Progenitor cell of endocrine pancreas (in vitro differentiated cells): ENCODE measurements around the gene FMO4. TPM values are rescaled to one million over a fixed set of nuclear protein-coding genes. Genes with fewer than 3 reads are reported as not detected.

ENCODE experiments used
- total RNA-seq: library from RNA; stranded (reverse); gene quantifications from 2 replicates; pipeline ENCODE4 v1.2.1, GENCODE V29; 2021

Gene FMO4
- total RNA-seq, 1 donor from 2014 or later, result 4.5 TPM

Other genes starting within 250 kb of the FMO4 start
- gene FMO3, start 223.3 kb upstream of the FMO4 start, total RNA-seq, result not detected in 2 replicates
- not detected in 2 replicates for gene FMO2, start 128.9 kb upstream of the FMO4 start, total RNA-seq
- gene FMO1, start 65.7 kb upstream of the FMO4 start, total RNA-seq, result 0.67 TPM in 1 of 2 replicates, not detected in the other
- gene PRRC2C, start 171.3 kb downstream of the FMO4 start, total RNA-seq, result 210 and 213 TPM in 2 replicates